CD4-positive, alpha-beta T cell treated with Interleukin-17A for 4 hours (primary cell): ENCODE data around the gene G2E3.
A peak's percentile ranks its signal among the peaks of the same experiment; 100 is the strongest.
"Not testable (repeated sequence)": the region's sequence is repeated elsewhere in the genome, so short reads cannot be mapped to it uniquely, and the experiment has no call there.

ENCODE experiments used
- DNase-seq: peaks from one replicate; pipeline ENCODE4 v3.0.0-alpha.2; 2020; ENCODE audit warnings: mixed read lengths

The G2E3 gene

DNA sequence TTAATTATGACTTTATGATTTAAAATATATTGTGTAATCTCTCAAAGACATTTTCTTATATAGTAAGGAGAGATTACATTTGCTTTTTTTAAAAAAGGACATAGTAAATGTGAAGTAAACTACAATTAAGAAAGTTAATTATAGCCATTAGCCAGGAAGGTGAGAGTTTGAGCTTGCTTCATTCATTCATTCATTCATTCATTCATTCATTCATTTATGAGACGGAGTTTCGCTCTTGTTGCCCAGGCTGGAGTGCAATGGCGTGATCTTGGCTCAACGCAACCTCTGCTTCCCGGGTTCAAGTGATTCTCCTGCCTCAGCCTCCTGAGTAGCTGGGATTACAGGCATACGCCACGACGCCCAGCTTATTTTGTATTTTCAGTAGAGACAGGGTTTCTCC lies 45.7 kb downstream of the G2E3 start:
- DNase-seq, result not testable (repeated sequence)

DNA sequence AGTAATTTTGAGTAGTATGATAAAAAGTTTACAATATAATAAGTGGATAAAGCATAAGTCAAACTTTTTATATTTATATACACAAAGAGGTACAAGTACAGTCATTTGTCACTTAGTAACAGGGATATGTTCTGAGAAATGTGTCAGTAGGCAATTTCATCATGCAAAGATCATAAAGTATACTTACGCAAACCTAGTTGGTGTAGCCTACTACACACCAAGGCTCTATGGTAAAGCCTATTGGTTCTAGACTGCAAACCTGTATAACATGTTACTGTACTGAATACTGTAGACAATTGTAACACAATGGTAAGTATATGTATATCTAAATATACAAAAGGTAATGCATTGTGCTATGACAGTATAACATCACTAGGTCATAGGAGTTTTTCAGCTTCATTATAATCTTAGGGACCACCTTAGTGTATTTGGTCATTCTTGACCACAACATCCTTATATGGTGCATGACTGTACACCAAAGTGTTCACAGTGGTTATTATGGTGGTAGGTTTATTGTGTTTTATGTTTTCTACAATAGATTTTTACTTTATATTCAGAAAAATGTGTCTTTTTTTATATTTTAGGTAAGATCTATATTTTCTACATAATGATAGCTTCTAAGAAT lies 48.3 kb downstream of the G2E3 start:
- no peak for DNase-seq

DNA sequence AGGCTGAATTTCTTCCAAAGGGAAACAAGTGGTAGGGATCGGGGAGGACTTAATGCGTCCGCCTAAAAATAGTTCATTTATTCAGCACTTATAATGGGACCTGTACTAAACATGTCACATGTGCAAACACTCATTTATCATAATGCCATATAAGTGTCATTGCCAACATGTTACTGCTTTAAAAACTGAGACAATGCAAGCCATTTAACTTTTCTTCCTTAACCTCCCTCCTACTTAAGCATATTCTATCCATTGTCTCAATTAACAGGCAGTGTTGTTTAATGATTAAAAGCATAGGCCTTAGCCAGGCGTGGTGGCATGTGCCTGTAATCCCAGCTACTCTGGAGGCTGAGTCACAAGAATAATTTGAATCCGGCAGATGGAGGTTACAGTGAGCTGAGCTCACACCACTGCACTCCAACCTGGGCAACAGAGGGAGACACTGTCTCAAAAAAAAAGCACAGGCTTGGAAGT lies 49.6 kb downstream of the G2E3 start:
- DNase-seq, result no peak

DNA sequence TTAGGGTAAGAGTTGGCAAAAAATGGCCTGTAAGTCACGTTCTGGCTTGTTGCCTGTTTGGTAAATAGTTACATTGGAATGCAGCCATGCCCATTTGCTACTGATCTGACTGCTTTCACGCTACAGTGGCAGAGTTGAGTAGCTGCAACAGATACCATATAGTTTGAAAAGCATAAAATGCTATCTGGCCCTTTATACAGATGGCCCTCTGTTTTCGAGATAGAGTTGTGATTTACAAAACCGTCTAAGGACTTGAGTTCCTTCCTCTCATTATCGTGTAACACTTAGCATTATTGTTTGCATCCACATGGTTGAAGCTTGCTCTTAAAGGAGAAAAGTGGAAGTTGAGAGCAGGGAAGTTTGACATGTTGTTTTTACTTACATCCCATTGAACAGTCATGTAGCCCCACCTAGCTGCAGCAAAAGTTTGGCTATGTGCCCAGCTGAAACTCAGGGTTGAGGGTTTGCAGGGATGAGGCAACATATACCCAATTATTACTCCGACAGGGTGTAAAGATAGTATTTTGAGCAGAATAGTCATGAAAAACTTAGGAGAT lies 51.9 kb downstream of the G2E3 start:
- DNase-seq, result peak; percentile 42

DNA sequence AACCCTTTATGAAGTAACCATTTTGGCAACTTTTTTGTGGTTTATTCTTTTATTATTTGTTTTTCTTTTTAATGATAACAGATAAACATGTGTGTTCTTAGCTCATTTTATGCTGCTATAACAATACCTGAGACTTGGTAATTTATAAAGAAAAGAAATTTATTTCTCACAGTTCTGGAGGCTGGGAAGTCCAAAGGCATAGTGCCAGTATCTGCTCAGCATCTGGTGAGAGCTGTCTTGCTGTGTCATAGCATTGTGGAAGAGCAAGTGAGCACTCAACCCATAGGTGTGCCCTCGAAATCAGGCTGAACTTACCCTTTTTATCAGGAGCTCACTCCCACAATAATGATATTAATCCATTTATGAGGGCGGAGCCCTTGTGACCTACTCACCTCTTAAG lies 55.2 kb downstream of the G2E3 start:
- DNase-seq, result no peak

DNA sequence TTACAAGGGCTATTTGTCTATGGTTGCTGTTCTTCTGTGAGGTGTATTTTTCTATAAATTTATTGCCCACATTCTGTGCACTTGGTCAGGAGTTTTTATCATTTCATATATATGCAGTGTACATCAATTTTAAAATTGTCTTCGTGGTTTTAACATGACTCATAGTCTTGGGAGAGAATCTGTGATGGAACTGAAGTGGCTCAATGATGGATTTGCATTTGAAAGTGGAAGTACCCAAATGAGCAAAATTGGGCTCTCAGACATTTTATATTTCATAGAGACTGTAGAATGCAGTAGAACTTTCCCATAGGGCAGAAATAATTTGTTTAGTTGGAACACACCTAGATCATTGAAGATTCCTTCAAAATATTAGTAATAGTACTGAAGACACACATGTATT lies 61.2 kb downstream of the G2E3 start:
- no peak for DNase-seq

DNA sequence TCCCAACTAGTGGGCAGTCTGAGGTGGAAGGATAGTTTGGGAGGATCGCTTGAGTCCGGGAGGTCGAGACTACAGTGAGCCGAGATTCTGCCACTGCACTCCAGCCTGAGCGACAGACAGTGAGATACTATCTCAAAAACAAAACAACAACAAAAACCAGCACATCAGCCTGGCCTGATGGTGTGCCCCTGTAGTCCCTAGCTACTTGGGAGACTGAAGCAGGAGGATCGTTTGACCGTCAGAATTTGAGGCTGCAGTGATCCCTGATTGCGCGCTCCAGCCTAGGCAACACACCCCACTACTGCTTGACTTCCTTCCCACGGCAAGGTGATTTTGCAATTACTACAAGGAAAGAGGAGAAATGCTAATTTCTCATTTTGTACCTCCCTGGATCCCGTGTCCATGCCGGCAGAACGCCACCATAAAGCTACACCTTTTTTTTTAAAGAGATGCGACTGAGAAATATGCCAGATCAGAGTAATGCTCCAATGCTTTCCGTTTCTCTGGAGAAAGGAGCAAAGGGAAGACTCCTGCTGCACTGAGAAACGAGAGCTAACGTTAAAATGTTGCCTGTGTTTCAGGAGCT lies 62.5 kb downstream of the G2E3 start:
- DNase-seq, result peak; percentile 29

DNA sequence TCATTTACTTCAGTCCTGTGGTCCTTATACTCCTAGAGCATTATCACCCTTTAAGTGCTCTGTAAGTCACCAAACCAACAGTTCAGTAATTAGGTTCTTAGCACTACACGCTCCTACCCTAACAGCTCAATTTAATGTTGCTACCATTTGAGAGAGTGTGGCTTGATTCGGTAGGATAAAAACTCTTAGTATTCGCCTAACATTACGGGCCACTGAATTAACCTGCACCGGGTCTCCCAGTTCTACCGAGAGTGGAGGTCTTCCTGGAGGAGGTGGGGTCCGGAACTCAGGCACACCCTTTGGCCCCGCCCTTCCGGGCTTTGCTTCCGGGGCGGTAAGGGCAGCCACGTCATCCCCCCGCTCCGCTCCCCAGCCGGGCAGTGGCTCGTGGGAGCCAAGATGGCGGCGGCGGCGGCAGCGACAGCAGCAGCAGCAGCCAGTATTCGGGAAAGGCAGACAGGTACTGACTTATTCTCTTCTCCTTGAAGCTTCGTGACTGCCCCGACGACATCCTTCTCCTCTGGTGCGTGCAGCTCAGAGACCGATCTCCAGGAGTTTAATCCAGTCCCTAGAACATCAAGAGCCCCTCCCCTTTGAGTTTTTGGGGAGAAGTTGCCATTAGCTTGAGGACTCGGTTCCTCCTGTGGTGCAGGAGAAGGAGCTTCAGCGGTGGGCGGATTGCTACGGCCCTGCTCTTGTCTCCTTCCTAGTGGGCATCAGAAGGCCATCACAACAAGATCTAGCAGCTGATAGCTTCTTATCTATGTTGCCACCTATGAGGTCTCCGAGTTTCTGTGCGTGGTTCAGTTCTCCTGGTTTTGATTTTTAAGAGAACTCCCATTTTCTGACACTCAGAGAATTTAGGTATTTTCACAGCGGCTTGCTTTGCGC lies 63.2 kb downstream of the G2E3 start, which contains the start of gene SCFD1:
SCFD1 (plus strand) TSS at position 380 of the 891 bp plus-strand sequence; CDS start at position 400, 20 bp downstream.
- DNase-seq, result peak; percentile 94

DNA sequence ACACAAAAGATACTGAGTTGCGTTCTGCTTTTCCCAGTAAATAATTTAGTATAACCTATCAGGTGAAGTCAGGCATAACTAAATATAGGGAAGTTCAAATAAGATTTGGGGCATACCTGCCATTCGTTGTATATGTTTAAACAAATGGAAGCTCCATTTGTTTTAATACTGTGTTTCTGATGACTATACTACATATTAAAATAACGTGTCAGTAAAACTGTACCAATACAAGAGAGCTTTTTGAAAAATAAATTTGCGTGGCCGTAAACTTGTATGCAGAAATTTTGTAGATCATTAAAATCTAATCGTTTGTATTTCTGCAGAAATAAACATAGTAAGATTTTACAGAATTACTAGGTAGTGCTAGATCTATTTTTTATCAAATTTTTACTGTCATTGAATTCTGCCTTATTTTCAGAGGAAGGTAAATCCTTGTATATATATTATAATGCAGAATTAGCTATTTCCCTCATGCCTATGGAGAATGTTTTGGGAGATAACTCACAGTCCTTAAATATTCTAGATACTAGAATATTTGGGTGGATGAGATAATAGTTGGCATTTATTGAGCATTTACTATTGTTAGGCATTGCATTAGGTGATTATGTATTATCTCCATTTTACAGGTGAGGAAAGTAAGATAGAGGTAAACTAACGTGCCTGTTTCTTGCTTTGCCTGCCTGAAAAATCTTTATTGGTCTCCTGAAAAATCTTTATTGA lies 64.6 kb downstream of the G2E3 start:
- DNase-seq, result no peak

DNA sequence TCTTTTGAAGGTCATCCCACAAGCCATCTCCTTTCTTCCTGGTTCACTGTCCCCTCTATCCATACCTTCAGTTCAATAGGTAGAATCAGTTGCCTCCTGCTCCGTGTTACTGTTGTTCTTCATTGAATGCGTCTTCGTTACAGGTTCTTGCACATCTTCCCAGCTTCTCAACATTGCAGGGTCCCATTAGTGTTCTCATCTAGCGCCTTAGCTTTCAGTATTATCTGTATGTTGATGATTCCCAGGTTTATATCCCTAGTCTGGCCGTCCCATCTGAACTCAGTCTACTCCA lies 65.1 kb downstream of the G2E3 start:
- DNase-seq, result no peak

DNA sequence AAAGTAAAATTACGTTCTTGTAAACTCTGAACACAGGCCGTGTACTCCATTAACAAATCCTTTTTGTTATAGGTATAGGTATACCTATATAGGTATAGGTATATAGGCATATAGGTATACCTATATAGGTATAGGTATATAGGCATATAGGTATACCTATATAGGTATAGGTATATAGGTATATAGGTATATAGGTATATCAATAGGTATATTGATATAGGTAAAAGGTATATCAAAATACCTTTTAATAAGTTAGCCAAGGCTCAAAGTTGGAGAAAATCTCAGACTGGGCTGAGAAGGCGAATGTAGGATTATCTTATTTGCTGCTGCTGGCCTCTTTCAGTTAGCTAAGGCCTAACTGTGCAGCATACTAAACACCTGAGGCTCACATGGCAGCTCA lies 66.6 kb downstream of the G2E3 start:
- DNase-seq, result no peak

DNA sequence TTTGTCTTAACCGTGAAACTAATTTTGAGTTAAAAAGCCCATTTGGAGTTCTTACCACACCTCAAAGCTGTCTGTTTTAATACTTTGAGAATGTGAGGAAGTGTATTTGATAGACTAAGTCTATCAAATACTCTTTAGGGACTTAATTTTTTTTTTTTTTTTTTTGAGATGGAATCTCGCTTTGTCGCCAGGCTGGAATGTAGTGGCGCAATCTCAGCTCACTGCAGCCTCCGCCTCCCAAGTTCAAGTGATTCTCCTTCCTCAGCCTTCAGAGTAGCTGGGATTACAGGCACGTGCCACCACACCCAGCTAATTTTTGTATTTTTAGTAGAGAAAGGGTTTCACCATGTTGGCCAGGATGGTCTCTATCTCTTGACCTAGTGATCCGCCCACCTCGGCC lies 70.5 kb downstream of the G2E3 start:
- not testable (repeated sequence) for DNase-seq

DNA sequence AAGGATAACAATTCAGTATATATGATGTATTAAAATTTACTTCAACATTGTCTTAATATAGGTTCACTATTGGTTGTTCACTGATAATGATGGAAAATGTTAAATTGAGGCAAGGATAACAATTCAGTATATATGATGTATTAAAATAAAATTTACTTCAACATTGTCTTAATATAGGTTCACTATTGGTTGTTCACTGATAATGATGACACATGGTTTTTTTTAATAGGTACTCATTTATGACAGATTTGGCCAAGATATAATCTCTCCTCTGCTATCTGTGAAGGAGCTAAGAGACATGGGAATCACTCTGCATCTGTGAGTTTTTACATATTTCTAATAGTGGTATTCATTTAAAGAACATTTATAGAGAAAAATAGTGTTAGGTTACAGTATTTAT lies 71.3 kb downstream of the G2E3 start:
- DNase-seq, result no peak

DNA sequence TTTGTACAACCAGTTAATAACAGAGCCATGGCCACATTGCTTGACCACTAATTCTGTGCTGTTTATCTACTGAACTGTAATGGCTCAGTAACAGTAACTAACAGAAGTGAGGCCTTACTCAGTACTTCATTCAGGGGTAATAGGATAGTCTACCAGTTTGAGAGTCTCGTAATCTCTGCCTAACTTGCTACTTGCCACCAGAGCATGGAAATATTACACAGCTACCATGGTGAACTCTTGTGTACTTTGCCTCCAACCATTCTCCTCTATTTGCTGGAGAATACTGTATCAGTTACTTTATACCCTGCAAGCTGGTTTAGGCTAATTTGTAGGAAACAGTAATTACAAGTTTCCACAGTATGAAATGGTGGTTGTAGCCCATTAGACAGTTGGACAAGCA lies 73.8 kb downstream of the G2E3 start:
- DNase-seq, result no peak

DNA sequence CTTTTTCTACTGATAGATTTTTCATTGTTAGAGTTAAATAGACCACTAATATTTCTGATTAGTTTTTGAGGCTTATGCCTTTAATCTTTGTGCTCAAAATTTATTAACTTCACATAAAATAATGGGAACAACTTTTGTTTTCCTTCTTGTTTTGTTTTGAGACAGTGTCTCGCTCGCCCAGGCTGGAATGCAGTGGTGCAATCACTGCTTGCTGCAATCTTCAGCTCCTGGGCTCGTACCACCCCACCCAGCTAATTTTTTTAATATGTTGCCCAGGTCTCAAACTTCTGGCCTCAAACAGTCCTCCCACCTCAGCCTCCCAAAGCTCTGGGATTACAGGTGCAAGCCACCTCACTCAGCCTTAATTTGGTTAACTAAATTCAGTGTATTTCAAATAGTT lies 80.0 kb downstream of the G2E3 start:
- DNase-seq, result no peak

DNA sequence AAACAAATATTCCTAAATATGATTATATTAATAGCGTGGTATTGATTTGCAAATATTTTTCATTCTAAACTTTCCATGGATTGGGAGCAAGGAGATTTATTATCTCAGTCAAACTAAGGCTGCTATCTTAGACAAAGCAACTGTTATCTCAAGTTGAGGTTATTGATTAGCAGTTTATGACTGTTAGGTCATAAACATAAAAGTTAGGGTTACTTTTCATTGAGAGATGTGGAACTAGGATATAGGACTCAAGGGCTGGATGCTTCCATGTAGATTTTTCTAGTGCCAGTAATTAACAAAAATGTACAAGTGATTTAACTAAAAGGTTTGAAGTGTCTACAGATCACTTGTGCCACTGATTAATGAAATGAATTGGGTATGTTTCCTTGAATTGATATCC lies 82.2 kb downstream of the G2E3 start:
- no peak for DNase-seq

DNA sequence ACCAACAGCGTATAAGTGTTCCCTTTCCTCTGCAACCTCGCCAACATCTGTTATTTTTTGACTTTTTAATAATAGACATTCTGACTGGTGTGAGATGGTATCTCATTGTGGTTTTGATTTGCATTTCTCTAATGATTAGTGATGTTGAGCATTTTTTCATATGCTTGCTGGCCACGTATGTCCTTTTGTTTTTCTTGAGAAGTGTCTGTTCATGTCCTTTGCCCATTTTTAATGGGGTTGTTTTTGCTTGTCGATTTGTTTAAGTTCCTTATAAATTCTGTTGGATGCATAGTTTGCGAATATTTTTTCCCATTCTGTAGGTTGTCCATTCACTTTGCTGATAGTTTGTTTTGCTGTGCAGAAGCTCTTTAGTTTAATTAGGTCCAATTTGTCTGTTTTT lies 85.5 kb downstream of the G2E3 start:
- not testable (repeated sequence) for DNase-seq

DNA sequence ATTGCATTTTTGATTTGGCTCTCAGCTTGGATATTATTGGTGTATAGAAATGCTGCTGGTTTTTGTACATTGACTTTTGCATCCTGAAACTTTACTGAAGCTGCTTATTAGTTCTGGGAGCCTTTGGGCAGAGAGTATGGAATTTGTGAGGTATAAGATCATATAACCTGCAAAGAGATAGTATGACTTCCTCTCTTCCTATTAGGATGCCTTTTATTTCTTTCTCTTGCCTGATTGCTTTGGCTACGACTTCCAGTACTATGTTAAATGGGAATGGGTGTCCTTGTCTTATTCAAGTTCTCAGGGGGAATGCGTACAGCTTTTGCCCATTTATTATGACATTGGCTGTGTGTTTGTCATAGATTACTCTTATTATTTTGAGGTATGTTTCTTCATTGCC lies 86.6 kb downstream of the G2E3 start:
- no peak for DNase-seq

DNA sequence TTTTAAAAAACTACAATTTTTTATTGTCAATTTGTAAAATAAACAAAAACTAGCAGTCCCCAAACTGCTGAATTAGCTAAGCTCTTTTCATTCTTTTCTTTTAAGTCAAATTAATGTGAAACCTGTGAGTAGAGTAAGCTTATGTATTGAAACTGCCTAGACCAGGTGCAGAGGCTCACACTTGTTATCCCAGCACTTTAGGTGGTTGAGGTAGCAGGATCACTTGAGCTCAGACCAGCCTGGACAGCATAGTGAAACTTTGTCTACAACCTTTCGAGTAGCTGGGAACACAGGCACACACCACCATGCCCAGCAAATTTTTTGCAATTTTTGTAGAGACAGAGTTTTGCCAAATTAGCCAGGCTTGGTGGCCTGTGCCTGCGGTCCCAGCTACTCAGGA lies 89.5 kb downstream of the G2E3 start:
- DNase-seq, result no peak

DNA sequence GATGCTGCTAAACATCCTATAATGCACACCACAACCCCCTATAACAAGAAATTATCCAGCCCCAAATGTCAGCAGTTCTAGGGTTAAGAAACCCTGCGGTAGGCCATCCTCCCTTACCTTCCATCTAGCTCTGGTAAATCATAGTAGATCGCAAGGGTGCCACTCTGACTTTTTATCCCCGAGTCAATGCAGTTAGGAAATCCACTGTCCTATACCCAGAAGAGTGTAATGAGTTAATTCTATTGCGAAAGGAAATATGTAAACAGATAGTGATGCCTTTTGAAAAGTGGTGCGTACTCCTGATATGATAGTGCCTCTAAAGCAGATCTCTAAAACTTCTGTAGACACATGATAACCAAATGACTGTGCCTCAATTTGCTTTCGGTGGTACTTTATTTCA lies 93.0 kb downstream of the G2E3 start:
- no peak for DNase-seq

DNA sequence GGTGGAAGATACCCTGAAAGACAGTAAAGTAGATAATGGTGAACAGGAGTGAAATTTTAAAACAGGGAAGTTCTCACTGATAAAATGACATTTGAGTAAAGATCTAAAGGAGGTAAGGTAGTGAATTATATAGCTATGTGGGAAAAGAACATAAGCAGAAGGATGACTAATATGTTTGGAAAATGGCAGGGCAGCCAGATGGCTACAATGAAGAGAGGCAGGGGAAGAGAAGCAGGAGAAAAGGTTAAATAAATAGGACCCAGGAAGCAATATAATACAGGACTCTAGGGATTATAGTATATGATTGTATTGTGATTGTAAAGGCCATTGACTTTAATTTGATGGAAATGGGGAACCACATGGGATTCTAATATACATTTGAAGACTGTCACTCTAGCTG lies 96.2 kb downstream of the G2E3 start:
- DNase-seq, result no peak

DNA sequence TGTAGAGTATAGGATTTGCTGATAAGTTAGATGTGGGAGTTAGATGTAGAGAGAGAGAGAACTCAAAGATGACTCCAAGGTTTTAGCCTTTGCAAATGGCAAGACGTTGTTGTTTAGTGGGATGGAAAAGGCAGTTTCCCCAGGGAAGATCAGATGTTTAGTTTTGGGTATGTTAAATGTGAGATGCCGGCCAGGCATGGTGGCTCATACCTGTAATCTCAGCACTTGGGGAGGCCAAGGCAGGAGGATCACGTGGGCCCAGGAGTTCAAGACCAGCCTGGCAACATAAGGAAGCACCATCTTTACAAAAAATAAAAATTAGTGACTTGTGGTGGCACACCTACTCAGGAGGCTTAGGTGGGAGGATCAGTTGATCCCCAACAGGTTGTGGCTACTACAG lies 96.7 kb downstream of the G2E3 start:
- DNase-seq, result no peak

DNA sequence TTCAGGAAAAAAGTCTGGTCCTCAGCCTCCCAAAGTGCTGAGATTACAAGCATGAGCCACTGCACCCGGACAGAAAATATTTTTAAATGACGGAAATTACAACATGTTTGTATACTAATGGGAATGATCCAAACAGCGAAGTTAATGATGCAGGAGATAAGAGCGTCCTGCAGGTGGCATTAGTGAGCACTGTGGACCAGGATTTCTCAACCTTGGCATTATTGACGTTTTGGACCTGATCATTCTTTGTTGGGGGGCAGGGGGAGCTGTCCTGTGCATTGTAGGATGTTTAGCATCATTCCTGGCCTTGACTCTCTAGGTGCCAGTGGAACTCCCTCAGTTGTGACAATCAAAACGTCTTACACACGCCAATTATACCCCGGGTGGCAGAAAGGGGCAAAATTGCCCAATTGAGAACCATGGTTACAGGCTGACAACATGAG lies 97.3 kb downstream of the G2E3 start:
- peak; percentile 48 for DNase-seq
